Measurements from ENCODE around the gene AK1. TPM values are rescaled to one million over a fixed set of nuclear protein-coding genes. Genes with fewer than 3 reads are reported as not detected.
A peak's percentile ranks its signal among the peaks of the same experiment; 100 is the strongest.

The AK1 gene
- total and polyA plus RNA-seq, 9 of the 15 experiments (the other 6 are each of a cell fraction or from before 2014, with no cell fraction given): 10.1 to 71.8 (median 39.0) TPM

GRCh38 chr9:127862075-127863011 lies 15.1 kb downstream of the AK1 start (continued):
- TF ChIP-seq ZNF518B (CRISPR knock-in tag; IDR thresholded peaks at IDR 0.05) (no peak), ADNP (tag; IDR thresholded peaks at IDR 0.05) (no peak), FOXK1 (CRISPR knock-in tag; IDR thresholded peaks at IDR 0.05; ENCODE audit: borderline replicate concordance) (0 out of 2 replicates have a peak, but pooled peaks have one; percentile 25), CBFA2T2 (conservative IDR thresholded peaks at IDR 0.05) (peak; percentile 71), ZNF23 (CRISPR knock-in tag; IDR thresholded peaks at IDR 0.05) (no peak), ZNF609 (CRISPR knock-in tag; IDR thresholded peaks at IDR 0.05; ENCODE audit: borderline replicate concordance) (no peak), ATF7 (IDR thresholded peaks at IDR 0.05) (peak; percentile 97), PYGO2 (tag; IDR thresholded peaks at IDR 0.05) (0 out of 2 replicates have a peak, but pooled peaks have one; percentile 9), OTX1 (CRISPR knock-in tag; IDR thresholded peaks at IDR 0.05) (no peak), SAFB2 (IDR thresholded peaks at IDR 0.05; ENCODE audit: borderline replicate concordance, low read depth, low read length, severe bottlenecking) (no peak), ZNF41 (CRISPR knock-in tag; conservative IDR thresholded peaks at IDR 0.05) (no peak), ZFP1 (CRISPR knock-in tag; IDR thresholded peaks at IDR 0.05) (no peak), TBP (optimal IDR thresholded peaks at IDR 0.05; ENCODE audit: low read depth, low read length) (peak; percentile 56), ZNF644 (tag; IDR thresholded peaks at IDR 0.05; ENCODE audit: low read depth) (0 out of 2 replicates have a peak, but pooled peaks have one; percentile 39), NCOA6 (IDR thresholded peaks at IDR 0.05) (no peak), MEF2D (tag; conservative IDR thresholded peaks at IDR 0.05; ENCODE audit: low read depth) (no peak; the same call in 1 of the 2 replicates), TRIM25 (IDR thresholded peaks at IDR 0.05; ENCODE audit: borderline replicate concordance) (no peak), XRCC3 (IDR thresholded peaks at IDR 0.05) (no peak)
